ENCODE results near the gene MICAL1.

Gene MICAL1

GRCh38 chr6:109454496-109455436, 806 bp downstream of the MICAL1 start:
- DNase-seq (ENCODE audit: low spot score): no peak

- no peak for DNase-seq (ENCODE audit: low spot score)
Measured at GRCh38 chr6:109453594-109454495, 1.7 kb downstream of the MICAL1 start.

GRCh38 chr6:109453156-109453555, 2.4 kb downstream of the MICAL1 start:
- DNase-seq (ENCODE audit: low spot score): no peak

- DNase-seq (ENCODE audit: low spot score): no peak
Measured at GRCh38 chr6:109452181-109452580, 3.4 kb downstream of the MICAL1 start.

- DNase-seq (ENCODE audit: low spot score): no peak
Measured at GRCh38 chr6:109451376-109451775, 4.2 kb downstream of the MICAL1 start.

- DNase-seq (ENCODE audit: low spot score): peak; percentile 35
Measured at GRCh38 chr6:109450801-109451200, 4.8 kb downstream of the MICAL1 start.

- no peak for DNase-seq (ENCODE audit: low spot score)
Measured at GRCh38 chr6:109449795-109450673, 5.5 kb downstream of the MICAL1 start.

GRCh38 chr6:109449064-109449794, 6.3 kb downstream of the MICAL1 start:
- DNase-seq (ENCODE audit: low spot score): no peak

- DNase-seq (ENCODE audit: low spot score): no peak
Measured at GRCh38 chr6:109448615-109449014, 7.0 kb downstream of the MICAL1 start.

- DNase-seq (ENCODE audit: low spot score): no peak
Measured at GRCh38 chr6:109447878-109448555, 7.6 kb downstream of the MICAL1 start.

GRCh38 chr6:109447087-109447486, 8.5 kb downstream of the MICAL1 start:
- DNase-seq (ENCODE audit: low spot score): no peak

GRCh38 chr6:109446541-109446940, 9.0 kb downstream of the MICAL1 start:
- DNase-seq (ENCODE audit: low spot score): no peak

- no peak for DNase-seq (ENCODE audit: low spot score)
Measured at GRCh38 chr6:109446072-109446471, 9.5 kb downstream of the MICAL1 start.

GRCh38 chr6:109445382-109445781, 10.2 kb downstream of the MICAL1 start:
- no peak for DNase-seq (ENCODE audit: low spot score)

GRCh38 chr6:109443425-109443950, 12.1 kb downstream of the MICAL1 start:
- DNase-seq (ENCODE audit: low spot score): no peak

- no peak for DNase-seq (ENCODE audit: low spot score)
Measured at GRCh38 chr6:109442393-109442924, 13.1 kb downstream of the MICAL1 start.

- DNase-seq (ENCODE audit: low spot score): peak; percentile 35
Measured at GRCh38 chr6:109441069-109441816, 14.3 kb downstream of the MICAL1 start.

- DNase-seq (ENCODE audit: low spot score): peak; percentile 82
Measured at GRCh38 chr6:109440331-109441068, 15.1 kb downstream of the MICAL1 start, which contains the start of the genes PPIL6 and SMPD2. Gene PPIL6 (minus strand): TSS chr6:109440628. CDS start chr6:109440590, 38 bp downstream. Gene SMPD2 (plus strand): TSS chr6:109440724. CDS start chr6:109441122, 398 bp downstream.

Data from hematopoietic multipotent progenitor cell treated with erythropoietin and hydrocortisone succinate and interleukin-3 and kit ligand, for 15 days (in vitro differentiated cells).